ENCODE data around the gene ATP5F1E.

- no peak for TF ChIP-seq POLR2AphosphoS5 (IDR thresholded peaks at IDR 0.05; ENCODE audit: low read depth, low read length)
- TF ChIP-seq POLR2A (IDR thresholded peaks at IDR 0.05; ENCODE audit: low read depth, low read length) = no peak
- TF ChIP-seq TAF1 (IDR thresholded peaks at IDR 0.05; ENCODE audit: low read depth, low read length) = no peak
- TF ChIP-seq POU2F2 (IDR thresholded peaks at IDR 0.05; ENCODE audit: low read depth, low read length) = no peak
- TF ChIP-seq PAX5 (IDR thresholded peaks at IDR 0.05; ENCODE audit: insufficient read depth, low read length, severe bottlenecking) = no peak
- TF ChIP-seq SPI1 (IDR thresholded peaks at IDR 0.05; ENCODE audit: low read depth, low read length) = no peak
These were observed 15.2 kb downstream of the ATP5F1E start for GRCh38 chr20:59016795-59017492.

All from GM12891 (cell line).